GM12892 (cell line): ENCODE results near the gene NAXE.

Experiments
- POLR2A ChIP-seq: IDR thresholded peaks from 2 replicates; pipeline ENCODE4 v1.6.1; 2011; ENCODE audit warnings: low read depth, low read length, control low read depth
- POLR2AphosphoS5 ChIP-seq: IDR thresholded peaks from 2 replicates; pipeline ENCODE4 v1.6.1; 2011; ENCODE audit warnings: low read depth, low read length, control low read depth

DNA sequence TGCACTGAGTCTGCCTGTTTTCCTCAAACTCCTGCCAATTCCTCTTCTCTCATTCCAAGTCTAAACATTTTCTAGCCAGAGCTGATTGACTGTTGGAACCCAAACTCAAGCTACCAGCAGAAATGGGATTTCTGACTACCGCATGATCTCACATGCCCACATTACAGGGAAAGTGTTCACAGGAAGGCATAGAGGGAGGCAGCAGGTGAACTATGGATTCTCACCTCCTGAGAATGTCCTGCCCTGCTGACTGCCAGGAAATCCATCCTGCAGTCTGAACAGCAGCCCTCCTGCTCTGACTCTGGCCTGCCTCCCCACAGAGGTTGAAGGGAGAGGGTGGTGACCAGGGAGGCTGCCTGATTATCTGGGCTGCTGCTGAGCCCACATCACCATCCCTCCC, 41.7 kb upstream of the NAXE start:
- no peak for TF ChIP-seq POLR2AphosphoS5
- TF ChIP-seq POLR2A, result no peak
